ENCODE data around the gene PRKAG2. TPM values are rescaled to one million over a fixed set of nuclear protein-coding genes. Genes with fewer than 3 reads are reported as not detected.

Gene PRKAG2
- polyA plus RNA-seq, 1 of the 3 experiments (the other 2 are of a cell fraction), result 51.6 TPM

GRCh38 chr7:151792086-151792485 is 84.8 kb downstream of the PRKAG2 start:
- Histone ChIP-seq H3K9me3 (no peaks in the 10 kb centered on the region), H4K20me1 (ENCODE audit: insufficient read depth) (no peaks in the 10 kb centered on the region), H3K9me2 (no peaks in the 10 kb centered on the region), H3K27me3 (ENCODE audit: insufficient read depth) (0 out of 2 replicates have a peak, but pooled peaks cover 10% of the 10 kb centered on the region), H3F3A (replicated peaks; ENCODE audit: insufficient read depth) (no peaks in the 10 kb centered on the region), H3K79me2 (ENCODE audit: insufficient read depth) (no peaks in the 10 kb centered on the region), H3K4me3 (ENCODE audit: low read depth in 2 of 2, low read length in 1 of 2) (no peak overlapping the region), H3K9ac (no peak overlapping the region), H3K36me3 (replicated peaks in 1 of 2; ENCODE audit: control insufficient read depth in 1 of 2, insufficient read depth in 2 of 2, low read length in 1 of 2) (no peaks in the 10 kb centered on the region), H3K27ac (ENCODE audit: low read depth in 2 of 2, low read length in 1 of 2) (no peak overlapping the region), H3K4me1 (ENCODE audit: control insufficient read depth in 1 of 2, insufficient read depth in 2 of 2, low read depth in 1 of 2, low read length in 1 of 2) (peaks cover 0 to 19% of the 10 kb centered on the region in 2 experiments; a peak in 1 of 4 replicates), H2AFZ (ENCODE audit: low read depth) (no peak overlapping the region), H3K4me2 (no peak overlapping the region)
- no peak for TF ChIP-seq YY1 (IDR thresholded peaks at IDR 0.05; ENCODE audit: low read depth)
- TF ChIP-seq POLR2AphosphoS5 (IDR thresholded peaks at IDR 0.05; ENCODE audit: low read depth, low read length), result no peak
- TF ChIP-seq GABPA (IDR thresholded peaks at IDR 0.05; ENCODE audit: low read depth), result no peak
- no peak for TF ChIP-seq JUND (IDR thresholded peaks at IDR 0.05)
- TF ChIP-seq RFX5 (IDR thresholded peaks at IDR 0.05; ENCODE audit: low read length), result no peak
- TF ChIP-seq EZH2phosphoT487 (IDR thresholded peaks at IDR 0.05; ENCODE audit: borderline replicate concordance, low read depth), result no peak
- no peak for TF ChIP-seq MAX (IDR thresholded peaks at IDR 0.05; ENCODE audit: low read depth)
- no peak for TF ChIP-seq FOXM1 (IDR thresholded peaks at IDR 0.05; ENCODE audit: low read depth)
- TF ChIP-seq NFIC (IDR thresholded peaks at IDR 0.05; ENCODE audit: borderline replicate concordance), result no peak
- ChIA-PET POLR2A (interaction anchor here (0.6 kb wide), 1 partner anchor 931 kb away, joined by 7 read pairs; no protein-coding TSS in a partner anchor), CTCF (interaction anchor here (1.0 to 33.3 kb wide), 4 partner anchors 8 to 140 kb away, joined by 4 to 325 read pairs (median 6); no protein-coding TSS in a partner anchor)
- DNase-seq, result no peak
- 92% methylated on average over 2 of the region's 2 CpGs for WGBS (ENCODE audit: low lambda C conversion rate)

- no peaks in the 10 kb centered on the region for H4K20me1 ChIP-seq (ENCODE audit: insufficient read depth)
- CTCF ChIA-PET, result interaction anchor here (1.0 to 33.3 kb wide), 3 partner anchors 7 to 141 kb away, joined by 4 to 325 read pairs (median 7); no protein-coding TSS in a partner anchor
- H3F3A ChIP-seq (replicated peaks; ENCODE audit: insufficient read depth), result no peaks in the 10 kb centered on the region
- no peaks in the 10 kb centered on the region for H3K9me2 ChIP-seq
- no peak overlapping the region for H3K4me3 ChIP-seq (ENCODE audit: low read depth in 2 of 2, low read length in 1 of 2)
- 77% methylated on average over 19 of the region's 19 CpGs for WGBS (ENCODE audit: low lambda C conversion rate)
- no peak overlapping the region for H3K27ac ChIP-seq (ENCODE audit: low read depth in 2 of 2, low read length in 1 of 2)
- no peaks in the 10 kb centered on the region for H3K36me3 ChIP-seq (replicated peaks in 1 of 2; ENCODE audit: control insufficient read depth in 1 of 2, insufficient read depth in 2 of 2, low read length in 1 of 2)
- H3K9me3 ChIP-seq, result no peaks in the 10 kb centered on the region
- no peaks in the 10 kb centered on the region for H3K79me2 ChIP-seq (ENCODE audit: insufficient read depth)
- DNase-seq, result no peak
- no peak overlapping the region for H2AFZ ChIP-seq (ENCODE audit: low read depth)
- 0 out of 2 replicates have a peak, but pooled peaks cover 10% of the 10 kb centered on the region for H3K27me3 ChIP-seq (ENCODE audit: insufficient read depth)
- H3K9ac ChIP-seq, result no peak overlapping the region
- H3K4me2 ChIP-seq, result no peak overlapping the region
- TF ChIP-seq CHD2 (IDR thresholded peaks at IDR 0.05; ENCODE audit: low read length, partially characterized antibody) (no peak), TEAD4 (IDR thresholded peaks at IDR 0.05; ENCODE audit: borderline replicate concordance, insufficient read depth) (no peak), ELF1 (IDR thresholded peaks at IDR 0.05) (no peak), TCF12 (IDR thresholded peaks at IDR 0.05) (no peak), YY1 (IDR thresholded peaks at IDR 0.05; ENCODE audit: low read depth) (no peak), TAF1 (IDR thresholded peaks at IDR 0.05; ENCODE audit: borderline replicate concordance, low read depth, low read length) (no peak), RAD21 (IDR thresholded peaks at IDR 0.05; ENCODE audit: low read length) (no peak), FOXJ3 (CRISPR knock-in tag; IDR thresholded peaks at IDR 0.05) (no peak), GABPA (IDR thresholded peaks at IDR 0.05; ENCODE audit: low read depth) (no peak), RXRA (IDR thresholded peaks at IDR 0.05; ENCODE audit: borderline replicate concordance, low read depth) (no peak), JUND (IDR thresholded peaks at IDR 0.05) (no peak), EZH2phosphoT487 (IDR thresholded peaks at IDR 0.05; ENCODE audit: borderline replicate concordance, low read depth) (no peak), MEF2A (IDR thresholded peaks at IDR 0.05; ENCODE audit: borderline replicate concordance, low read depth) (no peak), ZBTB33 (IDR thresholded peaks at IDR 0.05; ENCODE audit: borderline replicate concordance, low read depth) (no peak), PBX3 (IDR thresholded peaks at IDR 0.05) (no peak), USF1 (IDR thresholded peaks at IDR 0.05; ENCODE audit: borderline replicate concordance, low read depth) (no peak), NRF1 (IDR thresholded peaks at IDR 0.05; ENCODE audit: low read depth, low read length) (no peak)
- peaks cover 0 to 15% of the 10 kb centered on the region in 2 experiments; a peak in 1 of 4 replicates for H3K4me1 ChIP-seq (ENCODE audit: control insufficient read depth in 1 of 2, insufficient read depth in 2 of 2, low read depth in 1 of 2, low read length in 1 of 2)
- POLR2A ChIA-PET, result no interaction called here
Observed at GRCh38 chr7:151790830-151791620, 85.9 kb downstream of the PRKAG2 start.
